ENCODE results near the gene IL19. TPM values are rescaled to one million over a fixed set of nuclear protein-coding genes. Genes with fewer than 3 reads are reported as not detected.

Gene IL19
- total RNA-seq, 1 experiment from 2014 or later: not detected

- Histone ChIP-seq H4K91ac (ENCODE audit: insufficient read length, low read depth, low read length) (no peak overlapping the region), H4K20me1 (ENCODE audit: control insufficient read depth, insufficient read depth, insufficient read length) (no peaks in the 10 kb centered on the region), H3T11ph (ENCODE audit: low read length) (no peak overlapping the region), H2BK20ac (ENCODE audit: low read depth, low read length, poor library complexity, severe bottlenecking) (no peak overlapping the region), H3K14ac (ENCODE audit: insufficient read depth, low read length) (no peak overlapping the region), H3K27ac (ENCODE audit: insufficient read length, low read depth, low read length) (no peak overlapping the region), H3K4me1 (ENCODE audit: insufficient read depth, low read length) (peaks cover 2% of the 10 kb centered on the region; the same call in 1 of the 2 replicates), H3K9me3 (ENCODE audit: control insufficient read depth, low read depth, low read length) (no peaks in the 10 kb centered on the region), H2AK5ac (ENCODE audit: insufficient read length, low read length) (no peak overlapping the region), H2BK15ac (ENCODE audit: low read depth, low read length) (no peak overlapping the region), H3K79me1 (ENCODE audit: insufficient read depth, low read depth, low read length, poor library complexity, severe bottlenecking) (peaks cover 3% of the 10 kb centered on the region), H2BK12ac (ENCODE audit: insufficient read length, low read depth, low read length) (no peak overlapping the region), H2AFZ (ENCODE audit: low read length) (no peak overlapping the region), H2BK120ac (ENCODE audit: low read depth, low read length, poor library complexity, severe bottlenecking) (no peak overlapping the region), H3K4me2 (ENCODE audit: insufficient read depth, insufficient read length, low read length) (no peak overlapping the region), H4K5ac (ENCODE audit: insufficient read length, low read depth, low read length) (no peak overlapping the region), H3K27me3 (ENCODE audit: insufficient read depth, low read length) (no peaks in the 10 kb centered on the region), H3K23ac (ENCODE audit: insufficient read length, low read depth, low read length) (no peak overlapping the region), H3K56ac (ENCODE audit: insufficient read length, low read depth, low read length) (no peak overlapping the region), H3K9ac (ENCODE audit: extremely low read depth, insufficient read length, low read length) (no peak overlapping the region), H3K18ac (ENCODE audit: insufficient read length, low read depth, low read length) (no peak overlapping the region), H2BK5ac (ENCODE audit: insufficient read length, low read length) (no peak overlapping the region), H4K8ac (replicated peaks; ENCODE audit: insufficient read length, low read depth, low read length) (no peak overlapping the region), H3K4ac (ENCODE audit: low read depth, low read length) (no peak overlapping the region), H3K79me2 (ENCODE audit: insufficient read depth, low read length) (no peaks in the 10 kb centered on the region), H3K23me2 (ENCODE audit: insufficient read length, low read depth, low read length, poor library complexity, severe bottlenecking) (no peaks in the 10 kb centered on the region)
- H3K27ac Mint-ChIP-seq: peak overlapping the region in 1 of 3 experiments; percentile 29; a peak in 1 of 7 replicates
- no peaks in the 10 kb centered on the region; the same call in 1 of the 2 replicates for H3K27me3 Mint-ChIP-seq (ENCODE audit: low read depth)
- peaks cover 26 to 31% of the 10 kb centered on the region in 2 experiments for H3K4me1 Mint-ChIP-seq
- no peak for TF ChIP-seq CTCF (conservative IDR thresholded peaks at IDR 0.05)
- no peak overlapping the region for H3K4me3 Mint-ChIP-seq
- H3K36me3 Mint-ChIP-seq (ENCODE audit: insufficient read depth in 1 of 3, low read depth in 3 of 3): no peaks in the 10 kb centered on the region; a peak in 1 of 7 replicates
- no CpG with 5 or more reads among the region's 17 CpGs for WGBS (ENCODE audit: extremely low coverage, insufficient read length, low lambda C conversion rate)
- DNase-seq: no peak
- H3K9me3 Mint-ChIP-seq: no peaks in the 10 kb centered on the region
Observed at GRCh38 chr1:206722751-206723461, 47.7 kb upstream of the IL19 start.

Measured in H9 (cell line).